ENCODE data around the gene PNLIPRP3. TPM values are rescaled to one million over a fixed set of nuclear protein-coding genes. Genes with fewer than 3 reads are reported as not detected.

Gene PNLIPRP3
- total and polyA plus RNA-seq, 10 of the 15 experiments (the other 5 are each of a cell fraction or from before 2014, with no cell fraction given), result 0.03 TPM; not detected in 9

DNA sequence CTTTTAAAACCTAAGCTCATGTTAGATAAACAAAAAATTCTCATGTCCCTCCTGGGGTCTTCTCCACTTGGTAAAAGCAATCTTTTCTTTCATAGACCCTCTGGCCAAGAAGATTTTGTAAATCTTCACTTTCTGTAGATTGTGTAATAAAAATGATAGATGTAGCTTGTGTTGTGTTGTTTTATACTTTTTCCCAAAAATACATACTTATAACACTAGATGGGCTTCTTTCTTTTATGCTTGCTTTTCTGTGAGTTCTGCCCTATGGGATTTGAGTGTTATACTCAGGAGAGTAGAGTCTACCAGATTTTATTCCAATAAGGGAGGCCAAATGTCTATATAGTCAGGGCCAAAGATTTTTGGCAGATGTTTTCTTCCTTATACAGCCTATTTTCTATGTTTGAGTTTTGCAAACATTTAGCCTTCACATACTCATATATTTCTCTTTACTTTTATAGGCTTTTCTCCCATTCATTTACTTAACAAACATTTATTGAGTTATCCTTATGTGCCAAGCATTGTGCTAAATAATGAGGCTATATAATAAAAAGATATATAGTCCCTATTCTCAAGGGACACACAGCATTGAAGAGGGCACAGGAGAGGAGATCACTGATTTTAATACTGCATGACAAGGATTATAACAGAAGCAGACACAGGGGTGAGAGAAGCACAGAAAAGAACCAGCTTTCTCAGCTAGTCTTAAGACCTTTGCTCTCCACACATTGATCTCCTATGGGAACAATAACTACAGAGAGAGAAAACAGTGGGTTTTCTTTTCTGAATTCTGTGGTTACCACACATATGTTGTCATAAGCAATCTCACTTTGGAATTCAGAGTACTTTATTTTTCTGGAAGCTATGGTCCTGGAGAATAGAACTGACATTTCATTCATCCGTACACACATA lies 60.1 kb downstream of the PNLIPRP3 start (continued):
- TF ChIP-seq, protein P1, sequence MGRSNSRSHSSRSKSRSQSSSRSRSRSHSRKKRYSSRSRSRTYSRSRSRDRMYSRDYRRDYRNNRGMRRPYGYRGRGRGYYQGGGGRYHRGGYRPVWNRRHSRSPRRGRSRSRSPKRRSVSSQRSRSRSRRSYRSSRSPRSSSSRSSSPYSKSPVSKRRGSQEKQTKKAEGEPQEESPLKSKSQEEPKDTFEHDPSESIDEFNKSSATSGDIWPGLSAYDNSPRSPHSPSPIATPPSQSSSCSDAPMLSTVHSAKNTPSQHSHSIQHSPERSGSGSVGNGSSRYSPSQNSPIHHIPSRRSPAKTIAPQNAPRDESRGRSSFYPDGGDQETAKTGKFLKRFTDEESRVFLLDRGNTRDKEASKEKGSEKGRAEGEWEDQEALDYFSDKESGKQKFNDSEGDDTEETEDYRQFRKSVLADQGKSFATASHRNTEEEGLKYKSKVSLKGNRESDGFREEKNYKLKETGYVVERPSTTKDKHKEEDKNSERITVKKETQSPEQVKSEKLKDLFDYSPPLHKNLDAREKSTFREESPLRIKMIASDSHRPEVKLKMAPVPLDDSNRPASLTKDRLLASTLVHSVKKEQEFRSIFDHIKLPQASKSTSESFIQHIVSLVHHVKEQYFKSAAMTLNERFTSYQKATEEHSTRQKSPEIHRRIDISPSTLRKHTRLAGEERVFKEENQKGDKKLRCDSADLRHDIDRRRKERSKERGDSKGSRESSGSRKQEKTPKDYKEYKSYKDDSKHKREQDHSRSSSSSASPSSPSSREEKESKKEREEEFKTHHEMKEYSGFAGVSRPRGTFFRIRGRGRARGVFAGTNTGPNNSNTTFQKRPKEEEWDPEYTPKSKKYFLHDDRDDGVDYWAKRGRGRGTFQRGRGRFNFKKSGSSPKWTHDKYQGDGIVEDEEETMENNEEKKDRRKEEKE (IDR thresholded peaks at IDR 0.05), result no peak
- TF ChIP-seq CHD1 (IDR thresholded peaks at IDR 0.05; ENCODE audit: low read depth, low read length) (no peak), NFYA (IDR thresholded peaks at IDR 0.05; ENCODE audit: borderline replicate concordance, low read depth, low read length) (no peak)
- TF ChIP-seq, protein P2, sequence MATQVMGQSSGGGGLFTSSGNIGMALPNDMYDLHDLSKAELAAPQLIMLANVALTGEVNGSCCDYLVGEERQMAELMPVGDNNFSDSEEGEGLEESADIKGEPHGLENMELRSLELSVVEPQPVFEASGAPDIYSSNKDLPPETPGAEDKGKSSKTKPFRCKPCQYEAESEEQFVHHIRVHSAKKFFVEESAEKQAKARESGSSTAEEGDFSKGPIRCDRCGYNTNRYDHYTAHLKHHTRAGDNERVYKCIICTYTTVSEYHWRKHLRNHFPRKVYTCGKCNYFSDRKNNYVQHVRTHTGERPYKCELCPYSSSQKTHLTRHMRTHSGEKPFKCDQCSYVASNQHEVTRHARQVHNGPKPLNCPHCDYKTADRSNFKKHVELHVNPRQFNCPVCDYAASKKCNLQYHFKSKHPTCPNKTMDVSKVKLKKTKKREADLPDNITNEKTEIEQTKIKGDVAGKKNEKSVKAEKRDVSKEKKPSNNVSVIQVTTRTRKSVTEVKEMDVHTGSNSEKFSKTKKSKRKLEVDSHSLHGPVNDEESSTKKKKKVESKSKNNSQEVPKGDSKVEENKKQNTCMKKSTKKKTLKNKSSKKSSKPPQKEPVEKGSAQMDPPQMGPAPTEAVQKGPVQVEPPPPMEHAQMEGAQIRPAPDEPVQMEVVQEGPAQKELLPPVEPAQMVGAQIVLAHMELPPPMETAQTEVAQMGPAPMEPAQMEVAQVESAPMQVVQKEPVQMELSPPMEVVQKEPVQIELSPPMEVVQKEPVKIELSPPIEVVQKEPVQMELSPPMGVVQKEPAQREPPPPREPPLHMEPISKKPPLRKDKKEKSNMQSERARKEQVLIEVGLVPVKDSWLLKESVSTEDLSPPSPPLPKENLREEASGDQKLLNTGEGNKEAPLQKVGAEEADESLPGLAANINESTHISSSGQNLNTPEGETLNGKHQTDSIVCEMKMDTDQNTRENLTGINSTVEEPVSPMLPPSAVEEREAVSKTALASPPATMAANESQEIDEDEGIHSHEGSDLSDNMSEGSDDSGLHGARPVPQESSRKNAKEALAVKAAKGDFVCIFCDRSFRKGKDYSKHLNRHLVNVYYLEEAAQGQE (IDR thresholded peaks at IDR 0.05; ENCODE audit: low read depth, low read length), result no peak
